Measurements from ENCODE around the gene RNF181. TPM values are rescaled to one million over a fixed set of nuclear protein-coding genes. Genes with fewer than 3 reads are reported as not detected.
"Not testable (repeated sequence)": the region's sequence is repeated elsewhere in the genome, so short reads cannot be mapped to it uniquely, and the experiment has no call there.

RNF181 gene
- total RNA-seq, 1 donor from 2014 or later: 271 TPM

GRCh38 chr2:85589181-85589580 is 6.4 kb upstream of the RNF181 start:
- no peak for TF ChIP-seq CTCF (IDR thresholded peaks at IDR 0.05; ENCODE audit: insufficient read depth, low read length, poor library complexity, severe bottlenecking)
- no peaks in the 10 kb centered on the region for H3K36me3 ChIP-seq (ENCODE audit: control insufficient read depth, insufficient read depth, low read length)
- H3K27me3 ChIP-seq (ENCODE audit: control insufficient read depth, insufficient read depth, low read length): no peaks in the 10 kb centered on the region
- no peak for DNase-seq (ENCODE audit: low read depth)
- H3K4me3 ChIP-seq (ENCODE audit: low read depth, low read length): no peak overlapping the region

GRCh38 chr2:85589982-85590791 is 5.4 kb upstream of the RNF181 start:
- no peak for TF ChIP-seq CTCF (IDR thresholded peaks at IDR 0.05; ENCODE audit: insufficient read depth, low read length, poor library complexity, severe bottlenecking)
- Histone ChIP-seq H3K36me3 (ENCODE audit: control insufficient read depth, insufficient read depth, low read length) (no peaks in the 10 kb centered on the region), H3K4me3 (ENCODE audit: low read depth, low read length) (no peak overlapping the region), H3K27me3 (ENCODE audit: control insufficient read depth, insufficient read depth, low read length) (no peaks in the 10 kb centered on the region)
- DNase-seq (ENCODE audit: low read depth): no peak

- no peaks in the 10 kb centered on the region for H3K36me3 ChIP-seq (ENCODE audit: control insufficient read depth, insufficient read depth, low read length)
- TF ChIP-seq CTCF (IDR thresholded peaks at IDR 0.05; ENCODE audit: insufficient read depth, low read length, poor library complexity, severe bottlenecking): no peak
Observed at GRCh38 chr2:85590950-85591349, 4.6 kb upstream of the RNF181 start.

GRCh38 chr2:85591563-85591962 is 4.0 kb upstream of the RNF181 start:
- DNase-seq (ENCODE audit: low read depth): no peak
- TF ChIP-seq CTCF (IDR thresholded peaks at IDR 0.05; ENCODE audit: insufficient read depth, low read length, poor library complexity, severe bottlenecking): no peak
- no peak overlapping the region for H3K4me3 ChIP-seq (ENCODE audit: low read depth, low read length)
- no peaks in the 10 kb centered on the region for H3K27me3 ChIP-seq (ENCODE audit: control insufficient read depth, insufficient read depth, low read length)
- no peaks in the 10 kb centered on the region for H3K36me3 ChIP-seq (ENCODE audit: control insufficient read depth, insufficient read depth, low read length)

More at GRCh38 chr2:85590950-85591349, 4.6 kb upstream of the RNF181 start:
- H3K4me3 ChIP-seq (ENCODE audit: low read depth, low read length): no peak overlapping the region
- no peak for DNase-seq (ENCODE audit: low read depth)
- H3K27me3 ChIP-seq (ENCODE audit: control insufficient read depth, insufficient read depth, low read length): no peaks in the 10 kb centered on the region

- DNase-seq (ENCODE audit: low read depth); H3K27me3 ChIP-seq (ENCODE audit: control insufficient read depth, insufficient read depth, low read length); H3K36me3 ChIP-seq (ENCODE audit: control insufficient read depth, insufficient read depth, low read length); H3K4me3 ChIP-seq (ENCODE audit: low read depth, low read length): not testable (repeated sequence)
Observed at GRCh38 chr2:85592299-85592698, 3.2 kb upstream of the RNF181 start.

GRCh38 chr2:85593023-85593422 is 2.5 kb upstream of the RNF181 start:
- H3K4me3 ChIP-seq (ENCODE audit: low read depth, low read length): no peak overlapping the region
- no peaks in the 10 kb centered on the region for H3K36me3 ChIP-seq (ENCODE audit: control insufficient read depth, insufficient read depth, low read length)
- no peak for DNase-seq (ENCODE audit: low read depth)
- H3K27me3 ChIP-seq (ENCODE audit: control insufficient read depth, insufficient read depth, low read length): no peaks in the 10 kb centered on the region
- no peak for TF ChIP-seq CTCF (IDR thresholded peaks at IDR 0.05; ENCODE audit: insufficient read depth, low read length, poor library complexity, severe bottlenecking)

All from kidney epithelial cell (primary cell).